Activated CD4-positive, alpha-beta T cell treated with anti-CD3 and anti-CD28 coated beads, Interleukin-10, Interleukin-2, amounts not matched to agents 100 ng/mL and 50 ng/mL, durations not matched to agents 16 hours and 8 hours (primary cell): ENCODE data around the gene TM9SF2.

Source experiments
- DNase-seq: peaks from one replicate; pipeline ENCODE4 v3.0.0-alpha.2; 2020

TM9SF2 gene

DNA sequence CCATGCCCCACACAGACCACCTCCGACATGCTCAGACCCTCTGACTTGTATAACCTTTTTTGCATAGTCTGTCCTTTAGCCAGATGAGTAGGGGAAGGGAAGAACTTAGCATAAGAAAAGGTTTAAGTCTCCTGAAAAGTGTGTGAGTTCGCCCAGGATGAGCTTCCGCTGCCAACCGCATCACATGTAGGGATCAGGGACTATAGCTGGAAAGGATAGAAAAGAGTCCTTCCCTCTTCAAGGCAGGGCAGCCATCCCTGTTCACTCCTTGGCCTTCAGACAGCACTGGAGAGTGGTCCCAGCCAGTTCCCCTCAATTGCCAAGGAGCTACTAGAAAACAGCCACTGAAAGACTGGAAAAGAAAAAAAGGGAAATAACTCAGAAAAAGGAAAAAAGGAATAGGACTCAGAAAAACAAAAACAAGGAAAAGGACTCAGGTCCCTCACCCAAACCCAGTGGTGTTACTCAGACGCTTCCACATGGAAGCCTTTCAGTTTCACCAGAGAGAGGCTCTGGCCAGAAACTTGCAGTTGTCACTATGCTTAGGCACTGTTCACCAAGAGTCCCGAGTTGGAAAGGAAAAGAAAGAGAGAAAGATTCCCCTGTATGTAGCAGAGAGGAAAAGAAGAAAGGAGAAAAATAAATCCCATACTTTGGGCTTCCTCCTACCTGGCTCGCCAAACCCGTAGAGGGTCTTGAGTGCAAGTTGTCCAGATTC lies 5.6 kb upstream of the TM9SF2 start:
- DNase-seq: peak; percentile 23

DNA sequence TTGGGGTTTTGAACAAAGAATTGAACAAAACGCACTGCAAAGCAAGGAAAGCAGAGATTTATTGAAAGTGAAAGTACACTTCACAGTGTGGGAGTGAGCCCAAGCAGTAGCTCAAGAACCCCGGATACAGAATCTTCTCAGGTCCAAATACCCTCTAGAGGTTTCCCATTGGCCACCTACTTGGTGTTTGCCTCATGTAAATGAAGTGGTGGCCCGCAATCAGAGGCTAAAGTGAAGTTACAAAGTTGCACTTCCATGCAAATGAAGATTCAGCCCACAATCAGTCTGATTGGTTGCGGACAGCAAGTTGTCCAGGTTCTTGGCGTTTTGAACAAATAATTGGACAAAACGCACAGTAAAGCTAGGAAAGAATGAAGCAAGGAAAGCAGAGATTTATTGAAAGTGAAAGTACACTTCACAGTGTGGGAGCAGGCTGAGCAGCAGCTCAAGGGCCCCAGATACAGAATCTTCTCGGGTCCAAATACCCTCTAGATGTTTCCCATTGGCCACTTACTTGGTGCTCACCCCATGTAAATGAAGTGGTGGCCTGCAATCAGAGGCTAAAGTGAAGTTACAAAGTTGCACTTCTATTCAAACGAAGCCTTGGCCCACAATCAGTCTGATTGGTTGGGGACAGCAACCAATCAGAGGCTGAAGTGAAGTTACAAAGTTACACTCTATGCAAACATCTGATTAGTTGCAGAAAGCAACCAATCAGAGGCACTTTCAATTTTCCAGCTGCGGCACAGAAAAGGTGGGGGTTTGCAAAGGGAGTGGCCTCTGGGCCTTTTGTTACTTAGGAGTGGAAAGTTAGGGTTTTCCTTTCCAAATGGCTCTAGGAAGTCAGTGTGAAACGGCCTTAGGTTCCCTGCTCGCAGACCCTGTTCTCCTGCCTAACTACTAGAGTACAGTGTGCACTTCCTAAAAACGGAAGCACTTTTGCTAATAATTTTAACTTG lies 4.8 kb upstream of the TM9SF2 start:
- peak; percentile 92 for DNase-seq

DNA sequence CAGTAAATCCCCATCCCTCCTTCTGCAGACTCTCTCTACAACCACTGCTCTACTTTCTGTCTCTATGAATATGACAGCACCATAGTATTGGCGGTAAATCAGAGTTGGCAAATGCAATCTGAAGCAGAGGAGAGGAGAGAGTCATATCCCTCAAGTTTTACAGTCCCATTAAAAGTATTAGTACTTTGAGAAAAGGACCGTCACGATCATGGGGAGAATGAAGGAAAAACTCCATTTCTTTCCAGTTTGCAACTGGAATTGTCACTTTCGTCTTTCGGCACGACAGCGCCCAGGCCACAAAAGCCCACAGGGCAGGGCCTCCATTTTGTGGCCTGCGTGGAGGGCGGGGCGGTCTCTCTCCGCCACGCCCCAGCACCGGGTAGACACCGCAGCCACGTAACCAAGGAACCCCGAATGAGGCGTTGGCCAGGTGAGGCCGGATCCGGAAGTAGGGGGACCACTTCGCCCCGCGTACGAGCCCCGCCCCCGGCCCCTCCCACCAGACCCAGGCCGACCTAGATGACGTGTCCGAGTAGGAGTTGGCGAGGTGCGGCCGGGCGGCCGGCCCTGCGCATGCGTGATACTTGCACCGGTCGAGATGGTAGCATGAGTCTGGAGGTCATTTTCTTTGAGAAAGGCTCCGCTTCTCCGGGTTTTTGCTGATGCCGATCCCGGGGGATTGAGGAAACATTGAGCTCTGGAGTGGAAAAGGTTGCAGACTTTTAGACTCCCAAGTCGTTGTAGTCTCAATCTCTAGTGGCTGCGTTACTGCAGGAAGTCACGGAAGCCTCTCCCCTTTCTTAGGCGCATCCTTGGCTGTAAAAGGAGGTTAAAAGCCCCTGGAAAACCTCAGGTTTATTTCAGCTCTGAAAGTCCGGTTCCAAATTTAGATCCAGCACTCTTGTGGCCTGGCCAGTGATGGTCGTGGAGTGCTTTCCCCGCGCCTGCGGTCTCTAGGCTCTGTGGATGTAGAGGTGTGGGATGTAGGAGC lies 2.8 kb upstream of the TM9SF2 start:
- DNase-seq: peak; percentile 99

DNA sequence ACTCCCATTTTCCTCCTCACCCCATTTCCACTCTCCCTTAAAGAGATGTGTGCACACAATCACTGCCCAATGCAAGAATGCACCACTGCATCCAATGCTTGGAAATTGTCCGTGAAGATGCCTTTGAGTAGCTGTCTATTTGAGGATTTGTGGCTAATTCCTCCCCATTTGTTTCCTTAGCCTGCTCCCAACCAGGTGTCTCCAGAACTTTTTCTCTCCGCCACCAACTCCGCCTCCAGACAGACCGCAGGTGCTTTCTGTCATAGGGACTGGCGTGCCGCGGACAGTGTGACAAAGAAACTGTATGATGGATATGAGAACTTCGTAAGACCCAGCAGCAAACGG lies 461 bp upstream of the TM9SF2 start:
- DNase-seq: no peak

DNA sequence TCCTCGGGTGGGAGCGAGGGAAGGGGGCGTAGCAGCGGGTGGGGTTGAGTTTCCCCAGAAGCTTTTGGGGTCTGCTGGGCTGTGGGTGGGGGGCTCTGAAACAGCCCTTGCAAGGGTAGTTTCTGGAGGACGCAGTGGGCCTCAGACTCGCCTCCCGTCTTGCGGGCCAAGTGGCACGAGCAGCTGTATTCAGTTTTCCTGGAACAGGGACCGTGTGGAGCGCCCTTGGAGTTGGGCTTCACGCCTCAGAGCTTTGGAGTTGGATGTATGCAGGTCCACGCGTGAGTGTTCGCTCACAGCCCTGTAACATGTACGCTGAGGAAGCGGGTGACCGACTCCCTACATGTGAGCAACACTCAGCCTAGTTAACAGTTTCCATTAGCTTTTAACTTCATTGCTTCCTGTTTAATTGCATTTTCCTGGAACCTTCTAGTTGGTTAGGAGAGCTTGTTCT lies 603 bp downstream of the TM9SF2 start:
- DNase-seq: peak; percentile 27

DNA sequence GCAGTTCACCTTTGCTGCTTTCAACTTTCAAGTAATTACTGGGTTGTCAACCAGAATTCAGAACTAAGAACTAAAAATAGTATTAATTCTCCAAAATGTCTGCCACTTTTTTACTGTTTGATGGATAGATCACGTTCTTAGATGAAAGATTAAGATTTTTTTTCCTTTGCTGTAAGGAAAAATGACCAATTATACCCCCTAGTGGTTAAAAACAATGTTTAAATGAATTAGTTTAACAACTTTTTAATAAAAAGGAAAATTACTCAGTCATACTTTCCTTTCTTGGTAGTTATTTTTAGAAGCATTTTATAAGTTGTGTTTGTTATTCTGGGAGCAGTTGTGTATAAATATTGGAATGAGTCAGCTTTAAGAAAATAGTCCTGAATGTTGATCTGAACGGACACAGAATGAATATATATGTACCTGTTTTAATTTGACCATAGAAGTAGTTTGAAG lies 4.6 kb downstream of the TM9SF2 start:
- peak; percentile 26 for DNase-seq

DNA sequence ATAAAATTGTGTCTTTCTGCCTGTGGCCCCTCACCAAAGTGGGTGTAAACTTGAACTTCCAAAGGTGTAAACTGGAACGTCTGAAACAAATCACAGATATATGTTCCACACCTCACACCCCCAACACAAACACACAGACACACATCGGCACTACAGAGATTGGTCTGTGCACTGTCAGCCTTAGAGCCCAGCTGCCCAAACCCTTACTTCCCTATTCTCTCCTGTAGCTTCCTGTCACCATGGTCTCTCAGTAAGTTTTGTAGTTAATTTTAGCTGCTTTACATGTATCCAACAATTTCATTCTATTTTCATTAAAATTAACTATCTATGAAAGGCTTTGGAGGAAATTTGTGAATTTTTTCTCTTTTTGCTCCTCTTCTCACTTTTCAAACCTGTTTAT lies 5.4 kb downstream of the TM9SF2 start:
- DNase-seq: no peak

DNA sequence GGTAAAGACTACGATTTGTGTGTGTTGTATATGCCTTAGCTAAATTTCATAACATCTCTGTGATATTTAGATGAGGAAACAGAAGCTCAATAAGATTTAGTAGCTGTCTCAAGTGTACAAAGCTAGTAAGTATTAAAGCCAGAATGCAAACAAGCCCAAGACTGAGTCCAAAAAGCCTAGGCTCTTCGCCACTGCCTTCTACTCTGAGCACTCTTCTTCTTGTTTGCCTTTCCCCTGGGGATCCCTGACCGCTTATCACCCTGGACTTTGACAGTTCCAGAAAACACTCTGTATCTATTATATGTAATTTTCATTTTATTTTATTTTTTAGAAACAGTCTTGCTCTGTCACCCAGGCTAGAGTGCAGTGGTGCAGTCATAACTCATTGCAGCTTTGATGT lies 5.8 kb downstream of the TM9SF2 start:
- no peak for DNase-seq

DNA sequence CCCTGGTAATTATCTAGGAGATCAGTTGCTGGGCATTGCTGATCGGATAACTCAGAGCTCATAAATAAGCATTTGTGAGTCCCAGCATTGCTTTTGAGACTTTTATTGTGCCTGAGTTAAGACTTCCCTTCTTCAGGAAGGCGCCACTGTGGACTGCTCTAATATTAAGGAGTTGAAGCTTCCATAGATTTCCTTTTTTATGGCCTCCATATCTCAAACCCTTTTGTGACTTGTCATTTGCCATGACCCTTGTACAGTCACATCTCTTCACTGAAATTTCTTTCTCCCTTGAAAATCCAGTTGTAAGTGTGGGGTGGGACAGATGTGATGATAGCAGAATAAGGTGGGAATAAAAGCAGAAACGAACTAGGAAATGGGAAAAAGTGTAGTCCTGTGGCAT lies 6.3 kb downstream of the TM9SF2 start:
- no peak for DNase-seq

DNA sequence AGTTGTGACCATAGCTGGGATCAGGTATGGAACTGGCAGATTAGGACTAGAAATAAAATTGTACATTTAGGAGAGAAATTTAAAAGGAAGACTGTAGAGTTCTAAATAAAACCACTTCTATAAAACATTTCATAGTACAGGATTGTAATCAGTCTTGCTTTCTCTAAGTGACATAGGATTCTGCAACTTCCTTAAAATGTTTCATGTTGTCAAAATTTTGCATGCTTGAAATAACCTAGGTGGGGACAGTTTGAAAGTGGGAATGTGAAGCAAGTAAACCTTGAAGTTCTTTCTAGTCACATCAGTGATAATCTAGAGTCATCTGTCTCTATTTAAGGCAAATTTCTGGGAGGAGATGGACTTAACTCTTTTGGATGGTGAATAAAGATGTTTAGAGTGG lies 6.7 kb downstream of the TM9SF2 start:
- no peak for DNase-seq

DNA sequence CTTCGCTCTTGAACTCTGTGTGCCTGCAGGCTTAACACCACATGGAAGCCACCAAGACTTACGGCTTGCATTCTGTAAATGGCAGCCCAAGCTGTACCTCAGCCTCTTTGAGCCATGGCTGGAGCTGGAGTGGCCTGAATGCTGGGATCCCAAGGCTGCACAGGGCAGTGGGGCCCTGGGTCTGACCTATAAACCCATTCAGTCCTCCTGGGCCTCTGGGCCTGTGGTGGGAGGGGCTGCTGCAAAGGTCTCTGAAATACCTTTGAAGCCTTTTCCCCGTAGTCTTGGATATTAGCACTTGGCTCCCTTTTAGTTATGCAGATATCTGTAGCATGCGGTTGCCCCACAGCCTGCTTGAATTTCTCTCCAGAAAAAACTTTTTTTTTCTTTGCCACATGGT lies 8.2 kb downstream of the TM9SF2 start:
- no peak for DNase-seq

DNA sequence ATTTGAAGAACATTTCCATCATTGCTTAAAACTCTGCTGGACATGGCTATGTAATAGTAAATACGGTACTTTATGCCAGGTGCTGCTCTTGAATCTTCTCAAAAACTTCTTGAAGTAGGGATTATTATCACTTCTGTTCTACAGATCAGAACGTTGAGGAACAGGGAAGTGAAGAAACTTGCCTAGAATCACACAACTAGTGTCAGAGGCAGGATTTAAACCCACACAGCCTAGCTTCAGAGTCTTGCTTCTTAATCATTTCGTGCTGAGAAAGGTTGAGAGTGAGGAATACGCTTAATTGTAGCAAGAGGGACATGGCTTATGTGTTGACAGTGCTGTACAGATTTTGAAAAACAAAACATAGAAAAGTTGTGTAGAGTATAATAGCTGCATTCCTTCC lies 13.5 kb downstream of the TM9SF2 start:
- no peak for DNase-seq

DNA sequence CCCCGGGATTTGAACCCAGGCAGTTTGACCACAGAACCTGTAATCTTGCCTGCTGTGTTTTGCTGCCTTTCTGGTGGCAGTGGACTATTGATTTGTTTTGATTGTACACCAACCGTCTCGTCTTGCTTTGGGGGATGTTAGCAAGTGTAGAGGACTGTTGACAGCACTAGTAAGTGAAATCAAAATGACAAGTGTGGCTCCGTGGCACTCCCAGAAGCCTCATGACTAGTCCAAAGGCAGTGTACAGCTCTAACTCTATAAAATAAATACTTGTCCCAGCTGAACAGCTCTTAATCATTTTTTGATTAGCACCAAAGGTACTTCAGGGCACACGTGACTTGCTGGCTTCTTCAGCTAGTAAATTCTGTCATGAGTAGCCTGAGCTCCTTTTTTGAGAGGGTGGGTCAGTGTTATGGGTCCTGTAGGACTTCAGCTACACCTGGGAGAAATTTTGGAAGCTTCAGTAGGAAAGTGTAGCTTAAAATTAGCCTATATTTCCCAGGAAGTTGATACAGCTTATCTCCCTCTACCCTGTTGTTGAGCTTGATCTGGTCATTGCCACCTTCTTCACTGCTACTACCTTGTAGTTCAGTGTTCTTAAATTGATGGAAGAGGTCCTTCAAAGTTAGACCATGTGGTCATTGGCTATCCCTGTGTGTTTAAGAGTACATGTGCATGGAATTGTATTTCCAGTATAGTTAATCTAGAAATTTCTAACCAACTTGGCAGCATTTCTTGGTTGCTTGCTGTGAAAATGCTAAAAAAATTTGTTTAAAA lies 15.1 kb downstream of the TM9SF2 start:
- no peak for DNase-seq

DNA sequence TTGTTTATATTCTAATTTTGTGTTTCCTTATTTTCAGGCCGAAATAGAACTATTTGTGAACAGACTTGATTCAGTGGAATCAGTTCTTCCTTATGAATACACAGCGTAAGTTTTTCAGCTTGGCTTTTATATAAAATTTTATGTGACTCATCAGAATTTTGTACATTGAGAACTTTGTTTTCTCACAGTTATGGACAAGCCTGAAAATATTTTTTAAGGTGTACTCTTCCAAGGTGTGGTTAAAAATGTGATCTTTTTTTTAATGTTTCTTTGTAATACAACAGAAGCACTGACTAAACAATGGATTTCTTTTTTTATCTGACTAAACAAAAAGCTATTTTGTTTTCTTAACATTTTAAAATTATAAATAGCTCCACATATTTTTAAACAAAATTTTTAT lies 16.3 kb downstream of the TM9SF2 start:
- DNase-seq: no peak

DNA sequence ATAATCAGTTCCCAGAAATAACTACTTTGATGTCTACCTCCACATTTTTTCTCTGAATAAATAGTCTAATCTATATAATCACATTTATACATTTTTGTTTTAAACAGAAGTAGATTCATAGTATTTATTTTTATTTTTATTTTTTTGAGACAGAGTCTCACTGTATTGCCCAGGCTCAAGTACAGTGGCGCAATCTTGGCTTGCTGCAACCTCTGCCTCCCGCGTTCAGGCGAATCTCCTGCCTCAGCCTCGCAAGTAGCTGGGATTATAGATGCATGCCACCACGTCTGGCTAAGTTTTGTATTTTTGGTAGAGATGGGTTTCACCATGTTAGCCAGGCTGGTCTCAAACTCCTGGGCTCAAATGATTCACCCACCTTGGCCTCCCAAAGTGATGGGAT lies 16.7 kb downstream of the TM9SF2 start:
- DNase-seq: no peak

DNA sequence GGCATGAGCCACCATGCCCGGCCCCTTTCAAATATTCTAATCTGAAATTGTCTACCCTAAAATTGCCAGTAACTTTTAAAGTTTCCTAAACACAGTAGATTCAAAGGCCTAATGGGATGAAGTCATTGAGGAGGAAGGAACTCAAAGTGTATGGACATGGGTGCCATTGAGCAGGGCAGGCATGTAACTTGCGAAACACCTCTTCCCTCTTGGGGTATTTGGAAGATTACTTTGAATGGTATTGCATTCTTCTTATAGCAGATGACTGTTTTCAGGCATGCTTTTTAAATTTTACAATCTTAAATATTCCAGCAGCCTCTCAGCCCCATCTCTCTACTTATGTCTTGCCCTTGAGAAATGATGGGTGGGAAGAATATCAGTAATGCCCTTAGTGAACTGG lies 21.0 kb downstream of the TM9SF2 start:
- no peak for DNase-seq

DNA sequence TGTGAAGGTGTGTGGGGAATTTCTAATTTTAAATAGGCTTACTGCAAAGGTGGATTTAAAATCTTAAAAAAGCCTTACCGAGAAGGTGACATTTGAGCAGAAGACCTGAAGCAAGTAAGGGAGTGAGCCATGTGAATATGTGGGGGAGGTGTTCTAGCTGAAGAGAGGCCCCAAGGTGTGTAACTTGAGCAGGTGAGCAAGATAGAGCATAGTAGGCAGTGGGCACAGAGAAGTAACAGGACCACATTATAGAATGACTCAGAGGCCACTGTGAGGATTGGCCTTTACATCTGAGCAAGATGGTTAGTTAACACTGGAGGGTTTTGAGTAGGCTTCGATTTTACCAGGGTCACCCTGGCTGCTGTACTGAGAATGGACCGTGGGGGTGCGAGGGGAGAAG lies 22.6 kb downstream of the TM9SF2 start:
- DNase-seq: no peak

DNA sequence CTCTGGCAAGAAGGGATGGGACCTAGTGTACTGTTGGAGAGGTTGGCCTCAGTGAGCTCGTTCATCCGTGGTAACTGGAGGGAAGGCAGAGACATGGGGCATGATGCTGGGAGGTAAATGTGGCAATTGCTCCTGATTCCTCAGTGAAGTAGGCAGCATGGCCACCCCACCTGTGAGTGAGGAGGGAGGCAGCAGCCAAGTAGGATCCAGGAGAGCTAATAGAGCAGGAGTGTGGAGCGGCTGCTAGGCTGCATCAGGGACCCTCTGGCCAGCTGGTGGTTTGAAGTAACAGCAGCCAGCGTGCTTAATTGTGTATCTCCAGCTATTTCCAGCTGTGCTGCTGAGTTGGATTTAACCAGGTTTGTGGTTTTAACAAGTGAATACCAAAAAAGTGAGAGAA lies 24.7 kb downstream of the TM9SF2 start:
- no peak for DNase-seq

DNA sequence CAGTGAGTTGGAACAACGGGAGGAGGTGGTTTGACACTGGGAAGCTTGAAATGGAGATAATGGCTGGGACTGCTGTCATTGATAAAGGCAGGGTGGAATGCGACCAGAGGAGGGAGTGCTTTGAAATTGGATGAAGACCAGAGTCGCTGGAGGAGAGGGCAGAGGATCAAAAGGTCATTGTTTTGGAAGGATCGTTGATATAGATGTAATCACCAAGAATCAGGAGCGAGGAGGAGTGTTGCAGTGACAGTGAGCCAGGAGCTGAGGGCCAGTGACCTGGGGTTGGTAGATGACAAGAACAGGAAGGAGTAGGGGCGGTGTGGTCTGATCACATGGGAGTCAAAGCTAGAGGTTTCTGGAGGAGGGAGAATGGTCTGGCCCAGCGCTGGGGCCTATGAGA lies 25.3 kb downstream of the TM9SF2 start:
- DNase-seq: no peak

DNA sequence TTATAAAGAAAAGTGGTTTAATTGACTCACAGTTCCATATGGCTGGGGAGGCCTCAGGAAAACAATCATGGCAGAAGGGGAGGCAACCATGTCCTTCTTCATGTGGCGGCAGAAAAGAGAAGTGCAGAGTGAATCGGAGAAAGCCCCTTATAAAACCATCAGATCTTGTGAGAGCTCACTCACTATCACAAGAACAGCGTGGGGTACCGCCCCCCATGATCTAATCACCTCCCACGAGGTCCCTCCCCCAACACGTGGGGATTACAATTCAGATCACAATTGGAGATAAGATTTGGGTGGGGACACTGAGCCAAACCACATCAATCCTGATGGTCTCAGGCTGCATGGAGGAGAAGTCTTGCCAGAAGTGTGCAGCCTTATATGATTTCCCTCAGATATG lies 26.0 kb downstream of the TM9SF2 start:
- DNase-seq: no peak

DNA sequence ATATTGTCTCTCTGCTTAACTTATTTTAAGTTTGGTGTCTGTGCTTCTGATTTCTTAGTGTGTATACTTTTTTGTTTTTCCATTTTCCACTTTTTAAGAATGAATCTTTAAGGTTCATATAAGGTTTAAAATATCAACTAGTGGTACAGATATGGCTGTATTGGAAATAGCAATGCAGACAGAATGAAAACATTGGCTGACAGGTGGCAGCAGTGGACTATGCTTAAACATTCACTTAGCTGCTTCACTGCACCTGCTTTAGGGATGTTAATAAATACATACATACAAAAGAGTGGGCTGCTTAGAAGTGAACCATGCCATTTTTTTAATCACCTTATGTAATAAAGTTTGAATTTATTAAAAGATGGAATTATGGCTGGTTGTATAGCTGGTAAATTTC lies 27.3 kb downstream of the TM9SF2 start:
- peak; percentile 32 for DNase-seq

DNA sequence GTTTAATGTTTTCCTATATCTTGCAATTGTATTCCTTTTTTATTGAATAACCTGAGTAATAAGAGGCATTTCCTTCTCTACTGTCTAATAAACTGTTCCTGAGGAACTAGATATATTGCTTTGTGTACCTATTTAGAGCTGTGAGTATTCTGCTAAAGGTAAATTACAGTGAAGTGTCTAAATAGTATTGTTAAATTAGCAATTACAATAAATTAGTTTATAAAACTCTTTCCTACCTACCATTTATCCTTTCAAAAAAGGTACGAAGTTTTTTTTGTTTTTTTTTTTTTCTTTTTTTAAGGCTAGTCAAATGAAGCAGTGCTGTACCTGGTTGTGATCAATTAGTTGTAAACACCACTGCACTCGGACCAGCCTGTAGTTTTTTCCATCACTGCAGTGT lies 34.8 kb downstream of the TM9SF2 start:
- DNase-seq: no peak
